Activated CD4-positive, alpha-beta T cell treated with anti-CD3 and anti-CD28 coated beads, Interleukin-2, amount 10 ng/mL, durations not matched to agents 24 days and 14 days (primary cell): ENCODE results near the gene PRPH. TPM values are rescaled to one million over a fixed set of nuclear protein-coding genes. Genes with fewer than 3 reads are reported as not detected.
A peak's percentile ranks its signal among the peaks of the same experiment; 100 is the strongest.

ENCODE experiments used
- DNase-seq: peaks from one replicate; pipeline ENCODE4 v3.0.0; 2022
- H3K27ac Mint-ChIP-seq: one replicate; pipeline ENCODE4 v1.8.0; 2022; ENCODE audit warnings: mild to moderate bottlenecking, mixed read lengths
- H3K27me3 Mint-ChIP-seq: one replicate; pipeline ENCODE4 v1.8.0; 2022; ENCODE audit warnings: mixed read lengths
- H3K36me3 Mint-ChIP-seq: one replicate; pipeline ENCODE4 v1.8.0; 2022; ENCODE audit warnings: low read depth, mild to moderate bottlenecking, mixed read lengths
- H3K4me1 Mint-ChIP-seq: one replicate; pipeline ENCODE4 v1.8.0; 2021; ENCODE audit warnings: mixed read lengths
- H3K4me3 Mint-ChIP-seq: one replicate; pipeline ENCODE4 v1.8.0; 2022; ENCODE audit warnings: mild to moderate bottlenecking, moderate library complexity, mixed read lengths
- H3K9me3 Mint-ChIP-seq: one replicate; pipeline ENCODE4 v1.8.0; 2021; ENCODE audit warnings: mixed read lengths
- intact Hi-C: fragments of 100-400 bp; cut with micrococcal nuclease; formaldehyde crosslinking; loops from one replicate; pipeline ENCODE4 v1.15.1; 2023
- total RNA-seq: library from RNA; stranded (reverse); gene quantifications from 2 replicates; pipeline ENCODE4 v1.2.3, GENCODE V29; 2022

The PRPH gene
- total RNA-seq, 1 donor from 2014 or later = 0.23 TPM

DNA sequence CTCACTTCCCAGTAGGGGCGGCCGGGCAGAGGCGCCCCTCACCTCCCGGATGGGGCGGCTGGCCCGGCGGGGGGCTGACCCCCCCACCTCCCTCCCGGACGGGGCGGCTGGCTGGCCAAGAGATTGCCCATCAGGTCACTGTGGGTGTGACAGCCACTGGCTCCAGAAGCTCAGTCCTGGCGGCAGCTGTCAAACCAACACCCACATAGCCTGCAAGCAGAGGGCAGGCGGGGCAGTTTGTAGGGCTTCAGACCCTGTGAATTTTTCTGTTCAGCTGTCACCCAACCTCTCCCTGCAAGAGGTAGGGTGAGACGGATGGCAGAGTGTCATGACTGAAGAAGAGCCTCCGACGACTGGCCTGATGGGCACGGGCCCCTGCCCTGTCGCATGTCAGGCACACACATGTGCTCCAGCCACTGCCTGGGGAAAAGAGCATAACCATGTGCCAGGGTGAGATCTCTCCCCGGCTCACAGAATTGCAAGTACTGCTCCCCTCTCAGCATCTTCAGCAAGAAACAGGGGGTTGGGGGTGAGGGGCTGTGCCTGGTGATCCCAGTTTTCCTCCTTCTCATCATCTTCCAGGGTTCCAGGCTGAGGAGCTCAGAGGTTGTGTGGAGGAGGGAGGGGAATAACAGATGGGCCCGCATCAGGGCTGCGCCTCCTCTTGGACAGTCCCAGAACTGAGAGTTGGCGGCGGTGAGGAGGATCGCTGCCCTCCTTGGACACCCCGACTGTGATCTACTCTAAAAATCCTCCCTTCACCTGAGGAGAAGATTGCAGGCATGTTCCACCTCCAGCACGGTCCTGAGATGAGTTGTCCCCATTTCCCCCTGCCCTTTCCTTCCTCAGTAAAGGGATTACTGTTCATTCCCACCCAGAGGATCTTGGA lies 11.2 kb upstream of the PRPH start:
- DNase-seq = no peak
- no peaks in the 10 kb centered on the region for H3K36me3 Mint-ChIP-seq
- H3K4me3 Mint-ChIP-seq = no peak overlapping the region
- peaks cover 6% of the 10 kb centered on the region for H3K4me1 Mint-ChIP-seq
- H3K27me3 Mint-ChIP-seq = peaks cover 41% of the 10 kb centered on the region
- no peaks in the 10 kb centered on the region for H3K9me3 Mint-ChIP-seq
- H3K27ac Mint-ChIP-seq = no peak overlapping the region
- intact Hi-C loops = no loop called here

DNA sequence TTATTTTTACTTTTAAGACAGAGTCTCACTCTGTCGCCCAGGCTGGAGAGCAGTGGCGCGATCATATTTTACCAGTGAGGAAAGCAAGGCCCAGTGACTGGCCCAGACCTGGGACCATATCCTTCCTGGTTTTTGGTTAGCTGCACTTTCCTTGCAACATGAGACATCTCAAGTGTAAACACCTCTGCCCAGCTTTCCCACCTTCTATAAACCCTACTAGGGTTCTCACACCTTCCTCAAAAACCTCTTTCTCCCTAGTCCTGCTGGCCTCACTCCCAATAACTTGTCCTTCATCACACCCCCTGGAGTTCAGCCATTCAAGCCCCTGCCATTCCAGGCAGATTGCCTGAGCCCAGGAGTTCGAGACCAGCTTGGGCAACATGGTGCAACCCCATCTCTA lies 10.3 kb upstream of the PRPH start:
- Mint-ChIP-seq H3K4me3 (no peak overlapping the region), H3K9me3 (no peaks in the 10 kb centered on the region), H3K27ac (no peak overlapping the region), H3K36me3 (no peaks in the 10 kb centered on the region), H3K4me1 (peaks cover 6% of the 10 kb centered on the region), H3K27me3 (peaks cover 37% of the 10 kb centered on the region)
- intact Hi-C loops = loop anchor here (5.0 kb wide), 1 partner anchor 228 kb away; no protein-coding TSS in a partner anchor
- no peak for DNase-seq

GRCh38 chr12:49287876-49288275 lies 7.1 kb upstream of the PRPH start:
- H3K9me3 Mint-ChIP-seq = no peaks in the 10 kb centered on the region
- peaks cover 6% of the 10 kb centered on the region for H3K4me1 Mint-ChIP-seq
- intact Hi-C loops = loop anchor here (1.0 to 5.0 kb wide), 4 partner anchors 9 to 224 kb away; no protein-coding TSS in a partner anchor
- H3K36me3 Mint-ChIP-seq = no peaks in the 10 kb centered on the region
- no peak overlapping the region for H3K27ac Mint-ChIP-seq
- no peak for DNase-seq
- no peak overlapping the region for H3K4me3 Mint-ChIP-seq
- H3K27me3 Mint-ChIP-seq = peaks cover 34% of the 10 kb centered on the region

DNA sequence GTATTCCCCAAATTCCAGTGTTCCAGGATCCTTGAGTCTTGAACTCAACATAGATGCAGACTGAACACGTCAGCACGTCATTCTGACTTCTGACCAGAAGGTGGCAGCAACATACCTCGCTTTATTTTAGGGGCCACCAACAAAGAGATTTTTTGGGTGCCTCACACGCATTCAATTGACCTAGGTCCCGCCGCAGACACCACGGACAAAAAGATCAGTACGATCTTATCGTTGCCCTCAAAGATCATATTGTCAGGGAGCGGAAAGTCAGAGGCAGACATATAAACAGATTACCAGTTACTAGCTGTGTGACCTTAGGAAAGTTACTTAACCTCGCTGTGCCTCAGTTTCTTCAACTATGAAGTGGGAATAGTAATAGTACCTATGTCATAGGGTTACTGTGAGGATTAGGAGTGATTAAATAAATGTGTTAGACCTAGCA lies 6.5 kb upstream of the PRPH start:
- peaks cover 6% of the 10 kb centered on the region for H3K4me1 Mint-ChIP-seq
- H3K9me3 Mint-ChIP-seq = no peaks in the 10 kb centered on the region
- intact Hi-C loops = loop anchor here (1.0 to 5.0 kb wide), 4 partner anchors 9 to 224 kb away; no protein-coding TSS in a partner anchor
- peak; percentile 93 for DNase-seq
- no peaks in the 10 kb centered on the region for H3K36me3 Mint-ChIP-seq
- H3K27me3 Mint-ChIP-seq = peaks cover 36% of the 10 kb centered on the region
- H3K27ac Mint-ChIP-seq = no peak overlapping the region
- H3K4me3 Mint-ChIP-seq = no peak overlapping the region

DNA sequence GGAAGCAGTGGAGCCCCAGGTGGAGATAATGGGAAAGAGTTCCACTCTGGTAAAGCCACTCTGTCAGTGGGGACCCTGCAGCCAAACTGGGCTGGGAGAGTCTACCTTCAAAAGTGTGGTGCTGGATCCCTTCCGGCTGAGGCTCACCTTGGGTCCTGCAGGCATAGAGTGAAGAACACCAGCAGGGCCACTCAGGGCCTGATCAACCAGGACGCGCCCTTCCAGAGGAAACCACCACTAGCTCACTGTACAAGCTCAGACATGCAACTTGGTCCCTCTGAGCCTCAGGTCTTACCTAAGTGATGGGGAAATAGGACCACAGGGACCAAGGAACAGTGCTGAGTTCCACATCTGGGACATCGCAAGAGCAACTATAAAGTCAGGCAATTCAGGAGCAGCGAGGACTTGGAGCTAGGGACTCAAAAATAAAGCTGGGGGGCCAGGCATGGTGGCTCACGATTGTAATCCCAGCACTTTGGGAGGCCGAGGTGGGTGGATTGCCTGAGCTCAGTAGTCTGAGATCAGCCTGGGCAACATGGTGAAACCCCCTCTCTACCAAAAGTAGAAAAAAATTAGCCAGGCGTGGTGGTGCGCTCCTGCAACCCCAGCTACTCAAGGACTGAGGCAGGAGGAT lies 5.9 kb upstream of the PRPH start:
- Mint-ChIP-seq H3K27ac (no peak overlapping the region), H3K9me3 (no peaks in the 10 kb centered on the region), H3K4me3 (no peak overlapping the region), H3K27me3 (peaks cover 40% of the 10 kb centered on the region), H3K36me3 (no peaks in the 10 kb centered on the region), H3K4me1 (peaks cover 6% of the 10 kb centered on the region)
- DNase-seq = no peak
- intact Hi-C loops = loop anchor here (1.0 to 5.0 kb wide), 4 partner anchors 8 to 223 kb away; no protein-coding TSS in a partner anchor

DNA sequence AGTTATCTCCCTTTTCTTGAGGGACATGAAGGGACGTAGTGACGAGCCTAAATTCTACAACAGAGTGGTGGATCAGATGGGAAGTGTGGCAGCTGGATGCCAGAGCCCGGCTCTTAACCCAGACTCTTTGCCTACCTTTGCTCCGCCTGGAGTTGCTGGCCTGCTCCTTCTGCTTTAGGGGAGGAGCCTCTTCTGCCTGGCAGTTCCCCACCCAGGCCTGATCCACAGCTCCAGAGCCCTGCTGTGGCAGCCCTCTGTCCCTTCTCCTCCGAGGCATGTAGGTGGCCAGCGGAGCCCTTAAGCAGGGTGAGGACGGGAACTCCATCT lies 2.3 kb upstream of the PRPH start:
- no peak overlapping the region for H3K4me3 Mint-ChIP-seq
- peaks cover 53% of the 10 kb centered on the region for H3K27me3 Mint-ChIP-seq
- peaks cover 18% of the 10 kb centered on the region for H3K4me1 Mint-ChIP-seq
- H3K36me3 Mint-ChIP-seq = no peaks in the 10 kb centered on the region
- intact Hi-C loops = no loop called here
- H3K9me3 Mint-ChIP-seq = no peaks in the 10 kb centered on the region
- no peak for DNase-seq
- no peak overlapping the region for H3K27ac Mint-ChIP-seq

DNA sequence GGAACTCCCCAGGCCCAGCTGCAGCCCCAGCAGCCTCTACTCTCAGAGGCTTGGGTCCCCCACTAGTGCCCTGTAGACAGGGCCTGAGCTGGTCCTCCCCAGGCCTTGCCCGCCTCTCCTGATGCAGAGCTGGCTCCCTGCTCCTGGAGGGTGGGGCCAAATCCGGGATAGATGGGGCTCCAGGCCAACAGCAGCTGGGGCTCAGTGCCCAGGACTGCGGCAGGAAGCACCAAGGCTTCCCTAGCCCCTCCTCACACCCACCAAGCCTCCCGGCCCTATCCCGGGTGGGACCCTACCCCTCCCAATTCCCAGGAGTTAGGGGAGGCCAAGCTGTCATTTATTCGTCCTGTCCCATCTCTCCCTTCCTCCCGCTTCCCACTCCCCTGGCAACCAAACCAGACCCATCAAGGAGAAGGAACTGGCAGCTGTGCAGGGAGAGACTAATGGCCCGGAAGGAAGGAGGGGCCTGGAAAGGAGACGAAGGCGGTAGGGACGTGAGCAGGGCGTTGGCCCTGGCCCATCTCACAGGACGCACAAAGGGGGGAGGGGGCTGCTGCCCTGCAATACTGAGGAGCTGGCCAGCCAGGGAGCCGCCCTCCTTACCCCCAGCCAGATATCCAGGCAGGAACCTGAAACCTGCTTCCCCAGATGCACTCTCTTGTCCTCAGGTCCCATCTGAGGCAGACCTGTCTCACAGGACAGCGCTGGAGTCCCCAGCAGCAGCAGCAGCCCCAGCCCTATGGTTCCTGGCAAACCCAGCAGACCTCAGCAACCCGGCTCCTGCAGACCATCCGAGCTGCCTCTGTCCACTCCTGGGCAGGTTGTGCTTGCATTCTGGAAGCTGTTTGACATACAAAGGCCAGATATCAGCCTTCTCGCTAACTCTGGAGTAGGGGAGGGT lies 1.6 kb upstream of the PRPH start:
- H3K36me3 Mint-ChIP-seq = no peaks in the 10 kb centered on the region
- peaks cover 53% of the 10 kb centered on the region for H3K27me3 Mint-ChIP-seq
- H3K27ac Mint-ChIP-seq = no peak overlapping the region
- intact Hi-C loops = no loop called here
- DNase-seq = no peak
- no peak overlapping the region for H3K4me3 Mint-ChIP-seq
- H3K4me1 Mint-ChIP-seq = peaks cover 21% of the 10 kb centered on the region
- H3K9me3 Mint-ChIP-seq = no peaks in the 10 kb centered on the region

- H3K9me3 Mint-ChIP-seq = no peaks in the 10 kb centered on the region
- H3K36me3 Mint-ChIP-seq = no peaks in the 10 kb centered on the region
- peaks cover 19% of the 10 kb centered on the region for H3K4me1 Mint-ChIP-seq
- intact Hi-C loops = no loop called here
- DNase-seq = no peak
- no peak overlapping the region for H3K4me3 Mint-ChIP-seq
- H3K27ac Mint-ChIP-seq = no peak overlapping the region
- H3K27me3 Mint-ChIP-seq = peaks cover 57% of the 10 kb centered on the region
Measured at GRCh38 chr12:49294086-49294803, 702 bp upstream of the PRPH start.

DNA sequence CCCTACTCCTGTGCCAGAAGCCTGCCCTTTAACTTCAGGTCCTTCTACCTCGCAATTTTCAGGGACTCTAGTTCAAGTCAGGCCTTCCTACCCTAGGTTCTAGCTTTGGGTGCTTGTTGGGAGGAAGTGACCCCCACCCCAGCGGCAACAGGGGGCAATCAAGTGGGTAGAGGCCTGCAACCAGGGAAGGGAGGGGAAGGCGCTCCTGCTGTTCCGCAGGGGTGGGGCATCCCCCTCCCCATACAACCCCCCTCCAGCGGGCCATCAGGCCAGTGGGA lies 204 bp upstream of the PRPH start:
- intact Hi-C loops = no loop called here
- H3K27me3 Mint-ChIP-seq = peaks cover 57% of the 10 kb centered on the region
- H3K4me3 Mint-ChIP-seq = no peak overlapping the region
- DNase-seq = no peak
- peaks cover 19% of the 10 kb centered on the region for H3K4me1 Mint-ChIP-seq
- no peaks in the 10 kb centered on the region for H3K36me3 Mint-ChIP-seq
- no peak overlapping the region for H3K27ac Mint-ChIP-seq
- no peaks in the 10 kb centered on the region for H3K9me3 Mint-ChIP-seq

- DNase-seq = peak; percentile 90
- Mint-ChIP-seq H3K4me3 (peak overlapping the region; percentile 75), H3K27ac (no peak overlapping the region), H3K36me3 (no peaks in the 10 kb centered on the region), H3K9me3 (no peaks in the 10 kb centered on the region), H3K4me1 (peaks cover 21% of the 10 kb centered on the region), H3K27me3 (peaks cover 58% of the 10 kb centered on the region)
- intact Hi-C loops = no loop called here
Measured at GRCh38 chr12:49296034-49296835, 1.3 kb downstream of the PRPH start.

DNA sequence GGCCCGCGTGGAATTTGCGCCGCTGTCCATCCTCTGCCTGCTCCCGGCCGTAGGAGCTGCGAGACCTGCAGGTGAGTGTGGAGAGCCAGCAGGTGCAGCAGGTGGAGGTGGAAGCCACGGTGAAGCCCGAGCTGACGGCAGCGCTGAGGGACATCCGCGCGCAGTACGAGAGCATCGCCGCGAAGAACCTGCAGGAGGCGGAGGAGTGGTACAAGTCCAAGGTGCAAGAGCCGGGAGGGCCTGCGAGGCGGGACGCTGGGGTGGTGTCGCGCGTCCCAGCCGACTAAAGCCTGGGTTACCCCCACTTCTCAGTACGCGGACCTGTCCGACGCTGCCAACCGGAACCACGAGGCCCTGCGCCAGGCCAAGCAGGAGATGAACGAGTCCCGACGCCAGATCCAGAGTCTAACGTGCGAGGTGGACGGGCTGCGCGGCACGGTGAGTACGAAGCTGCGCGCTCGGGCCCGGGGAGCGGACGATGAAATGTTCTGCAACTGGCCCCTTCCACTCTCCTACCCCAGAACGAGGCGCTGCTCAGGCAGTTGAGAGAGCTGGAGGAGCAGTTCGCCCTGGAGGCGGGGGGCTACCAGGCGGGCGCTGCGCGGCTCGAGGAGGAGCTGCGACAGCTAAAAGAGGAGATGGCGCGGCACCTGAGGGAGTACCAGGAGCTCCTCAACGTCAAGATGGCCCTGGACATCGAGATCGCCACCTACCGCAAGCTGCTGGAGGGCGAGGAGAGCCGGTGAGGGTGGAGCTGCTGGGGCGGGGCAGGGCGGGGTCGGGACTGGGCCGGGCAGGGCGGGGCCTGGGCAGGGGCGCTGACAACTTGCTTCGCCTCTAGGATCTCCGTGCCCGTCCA lies 2.1 kb downstream of the PRPH start:
- peak; percentile 77 for DNase-seq
- peaks cover 27% of the 10 kb centered on the region for H3K4me1 Mint-ChIP-seq
- peak overlapping the region; percentile 75 for H3K4me3 Mint-ChIP-seq
- no peaks in the 10 kb centered on the region for H3K36me3 Mint-ChIP-seq
- intact Hi-C loops = loop anchor here (1.0 kb wide), 3 partner anchors 9 to 40 kb away; partner anchors contain the start of gene C1QL4
- no peaks in the 10 kb centered on the region for H3K9me3 Mint-ChIP-seq
- peaks cover 58% of the 10 kb centered on the region for H3K27me3 Mint-ChIP-seq
- H3K27ac Mint-ChIP-seq = no peak overlapping the region

GRCh38 chr12:49297695-49298060 lies 2.7 kb downstream of the PRPH start:
- H3K27me3 Mint-ChIP-seq = peaks cover 57% of the 10 kb centered on the region
- H3K36me3 Mint-ChIP-seq = no peaks in the 10 kb centered on the region
- no peaks in the 10 kb centered on the region for H3K9me3 Mint-ChIP-seq
- peak overlapping the region; percentile 75 for H3K4me3 Mint-ChIP-seq
- peaks cover 27% of the 10 kb centered on the region for H3K4me1 Mint-ChIP-seq
- DNase-seq = no peak
- intact Hi-C loops = loop anchor here (1.0 kb wide), 3 partner anchors 9 to 40 kb away; partner anchors contain the start of gene C1QL4
- no peak overlapping the region for H3K27ac Mint-ChIP-seq
